GM12878 (cell line): ENCODE results near the gene NMT1. TPM values are rescaled to one million over a fixed set of nuclear protein-coding genes. Genes with fewer than 3 reads are reported as not detected.

Source experiments
- ASH2L ChIP-seq: fragments of 300-600, 200-600 bp; sonication (generic); IDR thresholded peaks from 2 replicates; pipeline ENCODE4 v1.6.1; 2017; ENCODE audit warnings: low read depth, mild to moderate bottlenecking, borderline replicate concordance
- CEBPB ChIP-seq, 2 experiments: fragments of 150-350 bp in 1 of 2; IDR thresholded peaks; 2 replicates each; pipeline ENCODE4 v1.6.1; 2012 to 2014; ENCODE audit warnings: low read depth in 2 of 2, low read length in 2 of 2, borderline replicate concordance in 1 of 2, inconsistent platforms in 1 of 2
- CREB1 ChIP-seq: IDR thresholded peaks from 2 replicates; pipeline ENCODE4 v1.6.1; 2012; ENCODE audit warnings: low read depth, mild to moderate bottlenecking, inconsistent platforms
- EP300 ChIP-seq, 2 experiments: fragments of 150-350 bp in 1 of 2; IDR thresholded peaks; 2 replicates each; pipeline ENCODE4 v1.6.1; 2011 to 2012; ENCODE audit warnings: low read depth in 2 of 2, low read length in 2 of 2, borderline replicate concordance in 1 of 2, improper control_type of control experiment in 1 of 2, inconsistent platforms in 1 of 2; ENCODE audit not compliant: control insufficient read depth in 1 of 2
- IRF4 ChIP-seq: IDR thresholded peaks from 2 replicates; pipeline ENCODE4 v1.6.1; 2011; ENCODE audit warnings: low read depth, low read length
- KLF5 ChIP-seq: fragments of 450-650 bp; IDR thresholded peaks from 2 replicates; pipeline ENCODE4 v1.6.1; 2014; ENCODE audit warnings: mild to moderate bottlenecking; ENCODE audit not compliant: partially characterized antibody
- MEF2B ChIP-seq: fragments of 450-650 bp; IDR thresholded peaks from 2 replicates; pipeline ENCODE4 v1.6.1; 2018; ENCODE audit warnings: mild to moderate bottlenecking, moderate library complexity; ENCODE audit not compliant: partially characterized antibody, poor library complexity, severe bottlenecking
- MTA2 ChIP-seq: fragments of 450-650 bp; IDR thresholded peaks from 2 replicates; pipeline ENCODE4 v1.6.1; 2016; ENCODE audit warnings: low read depth, mild to moderate bottlenecking, moderate library complexity
- PAX8 ChIP-seq: fragments of 450-650 bp; IDR thresholded peaks from 2 replicates; pipeline ENCODE4 v1.6.1; 2017; ENCODE audit warnings: mild to moderate bottlenecking, moderate library complexity
- PML ChIP-seq: IDR thresholded peaks from 2 replicates; pipeline ENCODE4 v1.6.1; 2012; ENCODE audit warnings: low read length, inconsistent platforms
- POU2F2 ChIP-seq: IDR thresholded peaks from 3 replicates; pipeline ENCODE4 v1.6.1; 2011; ENCODE audit warnings: low read depth, mild to moderate bottlenecking, low read length, borderline replicate concordance
- RAD21 ChIP-seq: IDR thresholded peaks from 2 replicates; pipeline ENCODE4 v1.6.1; 2011; ENCODE audit warnings: mild to moderate bottlenecking, low read depth, low read length, moderate library complexity; ENCODE audit not compliant: insufficient read depth
- SPI1 ChIP-seq: IDR thresholded peaks from 2 replicates; pipeline ENCODE4 v1.6.1; 2011; ENCODE audit warnings: low read depth, mild to moderate bottlenecking, low read length, moderate library complexity, borderline replicate concordance; ENCODE audit not compliant: insufficient read depth
- TAF1 ChIP-seq: IDR thresholded peaks from 2 replicates; pipeline ENCODE4 v1.6.1; 2011; ENCODE audit warnings: mild to moderate bottlenecking, low read depth, low read length, borderline replicate concordance
- TARDBP ChIP-seq: IDR thresholded peaks from 2 replicates; pipeline ENCODE4 v1.6.1; 2016; ENCODE audit warnings: borderline replicate concordance
- TCF3 ChIP-seq: IDR thresholded peaks from 2 replicates; pipeline ENCODE4 v1.6.1; 2012; ENCODE audit warnings: low read depth, mild to moderate bottlenecking, low read length, borderline replicate concordance; ENCODE audit not compliant: insufficient read depth
- polyA plus RNA-seq, 11 experiments: library from polyadenylated mRNA; depleted of rRNA in 4 of 11; unstranded in 6 of 11; stranded (reverse) in 5 of 11; fragments of >200 nt; fragmentation: Nextera tagmentation in 4 of 11; fragmentation: Illumina TruSeq in 1 of 11; extraction: Ambion mirVana in 4 of 11; extraction: Trizol in 1 of 11; gene quantifications; 1 replicate in 1 of 11; 2 replicates in 10 of 11; pipeline versions ENCODE4 v1.2.1 to v1.2.3, GENCODE V29; 2011 to 2016; ENCODE audit warnings: inconsistent platforms in 2 of 11, missing spikeins in 2 of 11, low read depth in 1 of 11
- total RNA-seq, 4 experiments: library from RNA; depleted of rRNA in 3 of 4; stranded (reverse); fragments of >200 nt in 3 of 4; fragmentation: Illumina TruSeq in 1 of 4; extraction: Trizol in 1 of 4; gene quantifications; 2 replicates each; pipeline versions ENCODE4 v1.2.1 to v1.2.3, GENCODE V29; 2013 to 2021
- TF ChIP-seq, protein P1 (sequence below): fragments of 450-650 bp; IDR thresholded peaks from 2 replicates; pipeline ENCODE4 v1.6.1; 2017; ENCODE audit warnings: mild to moderate bottlenecking, moderate library complexity
- TF ChIP-seq, protein P2 (sequence below): IDR thresholded peaks from 2 replicates; pipeline ENCODE4 v1.6.1; 2011; ENCODE audit warnings: borderline replicate concordance, low read depth, mild to moderate bottlenecking, moderate library complexity, low read length; ENCODE audit not compliant: insufficient read depth, poor library complexity, severe bottlenecking
- TF ChIP-seq, protein P3 (sequence below): fragments of 450-650 bp; IDR thresholded peaks from 2 replicates; pipeline ENCODE4 v1.6.1; 2017; ENCODE audit warnings: antibody characterized with exemption, mild to moderate bottlenecking, moderate library complexity
- TF ChIP-seq, protein P4 (sequence below): fragments of 450-650 bp; IDR thresholded peaks from 2 replicates; pipeline ENCODE4 v1.6.1; 2014; ENCODE audit warnings: mild to moderate bottlenecking

Gene NMT1
- total and polyA plus RNA-seq, 10 of the 15 experiments (the other 5 are each of a cell fraction or from before 2014, with no cell fraction given) = 96.7 to 395 (median 222) TPM

DNA sequence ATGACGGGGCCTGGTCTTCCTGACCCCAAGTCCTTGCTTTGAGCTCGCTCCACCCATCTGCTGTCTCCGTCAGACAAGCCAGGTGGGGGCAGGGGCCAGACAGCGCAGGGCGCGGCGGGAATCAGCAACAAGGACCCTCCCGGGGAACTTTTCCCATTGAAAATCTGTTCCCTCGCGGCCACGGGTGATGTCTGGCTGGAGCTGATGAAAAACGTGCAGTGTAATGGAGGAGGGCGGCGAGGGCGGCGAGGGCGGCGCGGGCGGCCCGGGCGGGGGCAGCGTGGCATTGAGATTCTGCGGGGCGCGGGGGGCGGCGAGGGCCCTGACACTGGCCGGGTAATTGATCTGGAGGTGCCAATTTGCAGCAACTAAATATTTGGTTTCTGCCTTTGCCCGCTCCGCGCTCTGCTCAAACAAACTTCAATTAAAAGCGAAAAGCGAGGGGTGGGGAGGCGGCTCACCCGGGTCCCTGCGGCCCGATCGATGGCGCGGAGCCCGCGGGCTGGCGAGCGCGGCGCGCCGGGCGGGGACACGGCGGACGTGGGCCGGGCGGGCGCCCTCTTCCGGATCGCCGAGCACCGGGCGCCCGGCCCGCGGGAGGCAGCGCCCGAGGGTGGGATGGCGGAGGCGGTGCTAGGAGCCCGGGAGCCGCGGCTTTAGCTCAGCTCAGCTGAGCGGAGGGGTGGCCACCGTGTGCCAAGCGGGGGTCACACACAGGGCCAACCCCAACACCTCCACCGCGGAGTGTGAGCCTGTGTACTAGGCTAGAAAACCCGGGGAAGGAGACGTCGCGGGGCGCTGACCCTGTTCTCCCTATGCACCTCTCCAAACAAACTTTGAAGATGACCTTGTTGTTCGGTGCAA, 42.0 kb upstream of the NMT1 start (continued):
- TF ChIP-seq, protein P1, sequence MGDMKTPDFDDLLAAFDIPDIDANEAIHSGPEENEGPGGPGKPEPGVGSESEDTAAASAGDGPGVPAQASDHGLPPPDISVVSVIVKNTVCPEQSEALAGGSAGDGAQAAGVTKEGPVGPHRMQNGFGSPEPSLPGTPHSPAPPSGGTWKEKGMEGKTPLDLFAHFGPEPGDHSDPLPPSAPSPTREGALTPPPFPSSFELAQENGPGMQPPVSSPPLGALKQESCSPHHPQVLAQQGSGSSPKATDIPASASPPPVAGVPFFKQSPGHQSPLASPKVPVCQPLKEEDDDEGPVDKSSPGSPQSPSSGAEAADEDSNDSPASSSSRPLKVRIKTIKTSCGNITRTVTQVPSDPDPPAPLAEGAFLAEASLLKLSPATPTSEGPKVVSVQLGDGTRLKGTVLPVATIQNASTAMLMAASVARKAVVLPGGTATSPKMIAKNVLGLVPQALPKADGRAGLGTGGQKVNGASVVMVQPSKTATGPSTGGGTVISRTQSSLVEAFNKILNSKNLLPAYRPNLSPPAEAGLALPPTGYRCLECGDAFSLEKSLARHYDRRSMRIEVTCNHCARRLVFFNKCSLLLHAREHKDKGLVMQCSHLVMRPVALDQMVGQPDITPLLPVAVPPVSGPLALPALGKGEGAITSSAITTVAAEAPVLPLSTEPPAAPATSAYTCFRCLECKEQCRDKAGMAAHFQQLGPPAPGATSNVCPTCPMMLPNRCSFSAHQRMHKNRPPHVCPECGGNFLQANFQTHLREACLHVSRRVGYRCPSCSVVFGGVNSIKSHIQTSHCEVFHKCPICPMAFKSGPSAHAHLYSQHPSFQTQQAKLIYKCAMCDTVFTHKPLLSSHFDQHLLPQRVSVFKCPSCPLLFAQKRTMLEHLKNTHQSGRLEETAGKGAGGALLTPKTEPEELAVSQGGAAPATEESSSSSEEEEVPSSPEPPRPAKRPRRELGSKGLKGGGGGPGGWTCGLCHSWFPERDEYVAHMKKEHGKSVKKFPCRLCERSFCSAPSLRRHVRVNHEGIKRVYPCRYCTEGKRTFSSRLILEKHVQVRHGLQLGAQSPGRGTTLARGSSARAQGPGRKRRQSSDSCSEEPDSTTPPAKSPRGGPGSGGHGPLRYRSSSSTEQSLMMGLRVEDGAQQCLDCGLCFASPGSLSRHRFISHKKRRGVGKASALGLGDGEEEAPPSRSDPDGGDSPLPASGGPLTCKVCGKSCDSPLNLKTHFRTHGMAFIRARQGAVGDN = 0 out of 2 replicates have a peak, but pooled peaks have one; percentile 52
- TF ChIP-seq, protein P2, sequence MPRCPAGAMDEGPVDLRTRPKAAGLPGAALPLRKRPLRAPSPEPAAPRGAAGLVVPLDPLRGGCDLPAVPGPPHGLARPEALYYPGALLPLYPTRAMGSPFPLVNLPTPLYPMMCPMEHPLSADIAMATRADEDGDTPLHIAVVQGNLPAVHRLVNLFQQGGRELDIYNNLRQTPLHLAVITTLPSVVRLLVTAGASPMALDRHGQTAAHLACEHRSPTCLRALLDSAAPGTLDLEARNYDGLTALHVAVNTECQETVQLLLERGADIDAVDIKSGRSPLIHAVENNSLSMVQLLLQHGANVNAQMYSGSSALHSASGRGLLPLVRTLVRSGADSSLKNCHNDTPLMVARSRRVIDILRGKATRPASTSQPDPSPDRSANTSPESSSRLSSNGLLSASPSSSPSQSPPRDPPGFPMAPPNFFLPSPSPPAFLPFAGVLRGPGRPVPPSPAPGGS = no peak
- TF ChIP-seq ASH2L (no peak), TAF1 (no peak), IRF4 (no peak), TCF3 (no peak), PML (no peak), EP300 (IDR thresholded peaks at IDR 0.05; ENCODE audit: borderline replicate concordance in 1 of 2, control insufficient read depth in 1 of 2, low read depth in 2 of 2, low read length in 2 of 2) (no peak), TARDBP (no peak), MTA2 (no peak), POU2F2 (no peak), PAX8 (no peak), MEF2B (no peak), KLF5 (no peak), RAD21 (no peak), SPI1 (no peak), CEBPB (IDR thresholded peaks at IDR 0.05; ENCODE audit: borderline replicate concordance in 1 of 2, low read depth in 2 of 2, low read length in 2 of 2) (no peak), CREB1 (no peak)
- TF ChIP-seq, protein P3, sequence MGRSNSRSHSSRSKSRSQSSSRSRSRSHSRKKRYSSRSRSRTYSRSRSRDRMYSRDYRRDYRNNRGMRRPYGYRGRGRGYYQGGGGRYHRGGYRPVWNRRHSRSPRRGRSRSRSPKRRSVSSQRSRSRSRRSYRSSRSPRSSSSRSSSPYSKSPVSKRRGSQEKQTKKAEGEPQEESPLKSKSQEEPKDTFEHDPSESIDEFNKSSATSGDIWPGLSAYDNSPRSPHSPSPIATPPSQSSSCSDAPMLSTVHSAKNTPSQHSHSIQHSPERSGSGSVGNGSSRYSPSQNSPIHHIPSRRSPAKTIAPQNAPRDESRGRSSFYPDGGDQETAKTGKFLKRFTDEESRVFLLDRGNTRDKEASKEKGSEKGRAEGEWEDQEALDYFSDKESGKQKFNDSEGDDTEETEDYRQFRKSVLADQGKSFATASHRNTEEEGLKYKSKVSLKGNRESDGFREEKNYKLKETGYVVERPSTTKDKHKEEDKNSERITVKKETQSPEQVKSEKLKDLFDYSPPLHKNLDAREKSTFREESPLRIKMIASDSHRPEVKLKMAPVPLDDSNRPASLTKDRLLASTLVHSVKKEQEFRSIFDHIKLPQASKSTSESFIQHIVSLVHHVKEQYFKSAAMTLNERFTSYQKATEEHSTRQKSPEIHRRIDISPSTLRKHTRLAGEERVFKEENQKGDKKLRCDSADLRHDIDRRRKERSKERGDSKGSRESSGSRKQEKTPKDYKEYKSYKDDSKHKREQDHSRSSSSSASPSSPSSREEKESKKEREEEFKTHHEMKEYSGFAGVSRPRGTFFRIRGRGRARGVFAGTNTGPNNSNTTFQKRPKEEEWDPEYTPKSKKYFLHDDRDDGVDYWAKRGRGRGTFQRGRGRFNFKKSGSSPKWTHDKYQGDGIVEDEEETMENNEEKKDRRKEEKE = no peak
- TF ChIP-seq, protein P4, sequence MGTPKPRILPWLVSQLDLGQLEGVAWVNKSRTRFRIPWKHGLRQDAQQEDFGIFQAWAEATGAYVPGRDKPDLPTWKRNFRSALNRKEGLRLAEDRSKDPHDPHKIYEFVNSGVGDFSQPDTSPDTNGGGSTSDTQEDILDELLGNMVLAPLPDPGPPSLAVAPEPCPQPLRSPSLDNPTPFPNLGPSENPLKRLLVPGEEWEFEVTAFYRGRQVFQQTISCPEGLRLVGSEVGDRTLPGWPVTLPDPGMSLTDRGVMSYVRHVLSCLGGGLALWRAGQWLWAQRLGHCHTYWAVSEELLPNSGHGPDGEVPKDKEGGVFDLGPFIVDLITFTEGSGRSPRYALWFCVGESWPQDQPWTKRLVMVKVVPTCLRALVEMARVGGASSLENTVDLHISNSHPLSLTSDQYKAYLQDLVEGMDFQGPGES = no peak
